Glutamatergic neuron (in vitro differentiated cells): Measurements from ENCODE around the gene WNT2B. TPM values are rescaled to one million over a fixed set of nuclear protein-coding genes. Genes with fewer than 3 reads are reported as not detected.

Experiments
- DNase-seq: peaks from one replicate; pipeline ENCODE4 v3.0.0; 2022
- H3K27ac Mint-ChIP-seq: one replicate; pipeline ENCODE4 v1.8.0; 2020; ENCODE audit warnings: mild to moderate bottlenecking, mixed read lengths, inconsistent platforms; ENCODE audit not compliant: unreplicated experiment
- H3K27me3 Mint-ChIP-seq: one replicate; pipeline ENCODE4 v1.8.0; 2020; ENCODE audit warnings: mild to moderate bottlenecking, moderate library complexity, mixed read lengths, inconsistent platforms; ENCODE audit not compliant: unreplicated experiment
- H3K36me3 Mint-ChIP-seq: one replicate; pipeline ENCODE4 v1.8.0; 2020; ENCODE audit warnings: mild to moderate bottlenecking, mixed read lengths, inconsistent platforms; ENCODE audit not compliant: unreplicated experiment
- H3K4me1 Mint-ChIP-seq: one replicate; pipeline ENCODE4 v1.8.0; 2020; ENCODE audit warnings: mild to moderate bottlenecking, low read depth, mixed read lengths, inconsistent platforms; ENCODE audit not compliant: unreplicated experiment
- H3K4me3 Mint-ChIP-seq: one replicate; pipeline ENCODE4 v1.8.0; 2020; ENCODE audit warnings: mild to moderate bottlenecking, mixed read lengths, inconsistent platforms; ENCODE audit not compliant: unreplicated experiment
- H3K9me3 Mint-ChIP-seq: one replicate; pipeline ENCODE4 v1.8.0; 2020; ENCODE audit warnings: mild to moderate bottlenecking, moderate library complexity, mixed read lengths, inconsistent platforms; ENCODE audit not compliant: unreplicated experiment
- CTCF ChIP-seq: fragments of 200-600 bp; sonication (generic); IDR thresholded peaks from one replicate; pipeline ENCODE4 v1.5.0; 2021; ENCODE audit not compliant: partially characterized antibody, unreplicated experiment
- total RNA-seq: library from RNA; stranded (reverse); fragmentation: NEBNext Ultra II Directional; extraction: Animal tissue kit (Norgen Biotek cat#: 25700); gene quantifications from one replicate; pipeline ENCODE4 v1.2.1, GENCODE V29; 2021; ENCODE audit not compliant: unreplicated experiment

WNT2B gene
- total RNA-seq, 1 donor from 2014 or later = 4.0 TPM

GRCh38 chr1:112493351-112493750 is 15.4 kb upstream of the WNT2B start:
- no peaks in the 10 kb centered on the region for H3K9me3 Mint-ChIP-seq
- DNase-seq = no peak
- H3K4me3 Mint-ChIP-seq = no peak overlapping the region
- H3K27me3 Mint-ChIP-seq = no peaks in the 10 kb centered on the region
- H3K4me1 Mint-ChIP-seq = no peaks in the 10 kb centered on the region
- TF ChIP-seq CTCF = no peak
- no peak overlapping the region for H3K27ac Mint-ChIP-seq
- H3K36me3 Mint-ChIP-seq = no peaks in the 10 kb centered on the region

- no peaks in the 10 kb centered on the region for H3K4me1 Mint-ChIP-seq
- no peaks in the 10 kb centered on the region for H3K36me3 Mint-ChIP-seq
- TF ChIP-seq CTCF = no peak
- H3K27me3 Mint-ChIP-seq = peaks cover 3% of the 10 kb centered on the region
- no peak for DNase-seq
- no peaks in the 10 kb centered on the region for H3K9me3 Mint-ChIP-seq
- H3K27ac Mint-ChIP-seq = no peak overlapping the region
- H3K4me3 Mint-ChIP-seq = no peak overlapping the region
These were observed 12.5 kb upstream of the WNT2B start for GRCh38 chr1:112496290-112496689.

- Mint-ChIP-seq H3K36me3 (no peaks in the 10 kb centered on the region), H3K27me3 (peaks cover 19% of the 10 kb centered on the region), H3K27ac (no peak overlapping the region), H3K9me3 (no peaks in the 10 kb centered on the region), H3K4me1 (peaks cover 3% of the 10 kb centered on the region), H3K4me3 (peak overlapping the region; percentile 83)
- DNase-seq = peak; percentile 64
- no peak for TF ChIP-seq CTCF
These were observed 6.7 kb upstream of the WNT2B start for GRCh38 chr1:112501810-112502641.

GRCh38 chr1:112502826-112503225 is 5.9 kb upstream of the WNT2B start:
- DNase-seq = no peak
- Mint-ChIP-seq H3K27me3 (peaks cover 24% of the 10 kb centered on the region), H3K27ac (no peak overlapping the region), H3K4me3 (peak overlapping the region; percentile 63), H3K36me3 (no peaks in the 10 kb centered on the region), H3K9me3 (peaks cover 2% of the 10 kb centered on the region), H3K4me1 (peaks cover 5% of the 10 kb centered on the region)
- TF ChIP-seq CTCF = no peak

- TF ChIP-seq CTCF = no peak
- peaks cover 24% of the 10 kb centered on the region for H3K27me3 Mint-ChIP-seq
- no peak overlapping the region for H3K4me3 Mint-ChIP-seq
- DNase-seq = no peak
- no peak overlapping the region for H3K27ac Mint-ChIP-seq
- peaks cover 5% of the 10 kb centered on the region for H3K4me1 Mint-ChIP-seq
- H3K9me3 Mint-ChIP-seq = peaks cover 2% of the 10 kb centered on the region
- H3K36me3 Mint-ChIP-seq = no peaks in the 10 kb centered on the region
These were observed 4.6 kb upstream of the WNT2B start for GRCh38 chr1:112504001-112504660.
